ENCODE measurements around the gene TOMM34.
A peak's percentile ranks its signal among the peaks of the same experiment; 100 is the strongest.

Gene TOMM34

DNA sequence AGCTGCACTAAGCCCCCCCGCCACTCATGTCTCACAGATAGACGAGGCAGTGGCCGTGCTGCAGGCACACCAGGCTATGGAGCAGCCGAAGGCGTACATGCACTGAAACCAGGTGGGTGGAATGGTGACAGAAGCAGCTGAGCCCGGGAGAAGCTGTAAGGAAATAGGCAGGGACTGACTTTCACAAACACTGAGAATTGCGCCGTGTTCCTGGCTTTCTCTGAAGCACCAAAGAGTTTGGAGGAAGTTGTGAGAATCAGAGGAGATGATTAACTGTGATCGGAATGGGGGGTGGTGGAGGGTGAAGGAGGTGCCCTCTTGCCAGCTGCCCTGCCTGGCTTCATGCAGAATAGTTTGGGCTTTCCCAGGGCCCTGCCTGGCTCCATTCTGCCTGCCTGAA, 21.6 kb downstream of the TOMM34 start:
- no peak for DNase-seq
- H3K27ac Mint-ChIP-seq: peak overlapping the region; percentile 88
- no peaks in the 10 kb centered on the region for H3K27me3 Mint-ChIP-seq (ENCODE audit: low read depth, poor library complexity)
- H3K36me3 Mint-ChIP-seq (ENCODE audit: low read depth): peaks cover 26% of the 10 kb centered on the region
- no peak overlapping the region for H3K4me3 Mint-ChIP-seq
- peaks cover 16% of the 10 kb centered on the region for H3K4me1 Mint-ChIP-seq
- TF ChIP-seq, protein P1, sequence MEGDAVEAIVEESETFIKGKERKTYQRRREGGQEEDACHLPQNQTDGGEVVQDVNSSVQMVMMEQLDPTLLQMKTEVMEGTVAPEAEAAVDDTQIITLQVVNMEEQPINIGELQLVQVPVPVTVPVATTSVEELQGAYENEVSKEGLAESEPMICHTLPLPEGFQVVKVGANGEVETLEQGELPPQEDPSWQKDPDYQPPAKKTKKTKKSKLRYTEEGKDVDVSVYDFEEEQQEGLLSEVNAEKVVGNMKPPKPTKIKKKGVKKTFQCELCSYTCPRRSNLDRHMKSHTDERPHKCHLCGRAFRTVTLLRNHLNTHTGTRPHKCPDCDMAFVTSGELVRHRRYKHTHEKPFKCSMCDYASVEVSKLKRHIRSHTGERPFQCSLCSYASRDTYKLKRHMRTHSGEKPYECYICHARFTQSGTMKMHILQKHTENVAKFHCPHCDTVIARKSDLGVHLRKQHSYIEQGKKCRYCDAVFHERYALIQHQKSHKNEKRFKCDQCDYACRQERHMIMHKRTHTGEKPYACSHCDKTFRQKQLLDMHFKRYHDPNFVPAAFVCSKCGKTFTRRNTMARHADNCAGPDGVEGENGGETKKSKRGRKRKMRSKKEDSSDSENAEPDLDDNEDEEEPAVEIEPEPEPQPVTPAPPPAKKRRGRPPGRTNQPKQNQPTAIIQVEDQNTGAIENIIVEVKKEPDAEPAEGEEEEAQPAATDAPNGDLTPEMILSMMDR (IDR thresholded peaks at IDR 0.05): no peak
- no peaks in the 10 kb centered on the region for H3K9me3 Mint-ChIP-seq

DNA sequence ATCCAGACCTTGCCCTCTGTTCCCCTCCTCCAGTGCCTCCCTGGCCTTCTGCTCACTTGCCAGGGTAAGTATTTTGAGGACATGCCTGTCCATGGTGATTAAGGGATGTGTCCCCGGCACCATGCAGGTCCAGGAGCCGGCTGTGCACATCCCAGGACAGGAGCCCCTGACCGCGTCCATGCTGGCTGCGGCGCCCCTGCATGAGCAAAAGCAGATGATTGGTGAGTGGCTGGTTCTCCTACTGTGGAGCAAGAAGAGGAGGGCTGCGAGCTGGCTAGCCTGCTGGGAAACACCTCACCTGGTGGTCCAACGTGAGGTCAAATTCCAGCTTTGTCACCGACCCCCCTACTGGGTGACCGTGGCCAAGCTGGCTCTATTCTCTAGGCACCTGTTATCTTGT, 23.7 kb downstream of the TOMM34 start:
- TF ChIP-seq, protein P1 (IDR thresholded peaks at IDR 0.05): no peak
- no peak overlapping the region for H3K4me3 Mint-ChIP-seq
- H3K27ac Mint-ChIP-seq: peak overlapping the region; percentile 71
- H3K9me3 Mint-ChIP-seq: no peaks in the 10 kb centered on the region
- H3K4me1 Mint-ChIP-seq: no peaks in the 10 kb centered on the region
- H3K27me3 Mint-ChIP-seq (ENCODE audit: low read depth, poor library complexity): no peaks in the 10 kb centered on the region
- H3K36me3 Mint-ChIP-seq (ENCODE audit: low read depth): peaks cover 26% of the 10 kb centered on the region
- DNase-seq: no peak

DNA sequence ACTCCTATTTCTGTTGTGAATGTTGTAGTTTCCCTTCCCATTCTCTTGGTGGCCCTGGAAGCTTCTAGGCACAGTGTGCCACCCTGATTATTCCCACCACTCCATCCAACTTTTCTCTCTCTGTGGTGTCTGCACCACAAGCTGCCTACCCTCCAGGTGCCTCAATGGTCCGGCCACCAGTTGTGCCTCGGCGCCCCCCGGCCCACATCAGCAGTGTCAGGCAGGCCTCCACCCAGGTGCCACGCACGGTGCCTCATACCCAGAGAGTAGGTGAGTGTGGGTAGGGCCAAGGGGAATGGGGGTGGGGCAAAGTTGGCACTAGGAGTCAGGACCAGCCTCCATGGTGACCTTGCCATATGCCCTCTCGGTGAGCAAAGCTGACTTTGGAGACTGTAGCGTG, 27.3 kb downstream of the TOMM34 start:
- Mint-ChIP-seq H3K27ac (peak overlapping the region; percentile 14), H3K4me3 (no peak overlapping the region), H3K9me3 (no peaks in the 10 kb centered on the region), H3K4me1 (no peaks in the 10 kb centered on the region), H3K27me3 (ENCODE audit: low read depth, poor library complexity) (no peaks in the 10 kb centered on the region), H3K36me3 (ENCODE audit: low read depth) (peaks cover 25% of the 10 kb centered on the region)
- DNase-seq: no peak
- TF ChIP-seq, protein P1 (IDR thresholded peaks at IDR 0.05): no peak

DNA sequence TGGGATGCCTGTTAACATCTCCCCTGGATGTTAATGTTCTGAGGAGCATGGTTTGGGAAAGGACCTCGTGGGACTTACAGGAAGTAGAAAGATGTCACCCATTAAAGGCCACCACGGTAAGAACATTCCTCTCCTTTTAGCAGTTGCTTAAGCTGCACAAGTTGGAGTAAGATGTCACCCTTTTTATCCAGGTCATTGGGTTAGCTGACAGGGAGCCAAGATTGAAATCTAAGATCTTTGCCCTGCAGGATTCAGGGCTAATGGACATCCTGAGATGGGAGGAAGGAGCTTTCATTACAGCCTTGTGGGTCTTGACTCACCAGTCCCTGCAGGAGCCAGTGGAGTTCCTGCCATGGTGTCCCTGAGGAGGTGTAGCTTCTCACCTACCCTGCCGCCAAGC, 28.3 kb downstream of the TOMM34 start:
- H3K4me1 Mint-ChIP-seq: no peaks in the 10 kb centered on the region
- no peak overlapping the region for H3K4me3 Mint-ChIP-seq
- TF ChIP-seq, protein P1 (IDR thresholded peaks at IDR 0.05): no peak
- H3K27ac Mint-ChIP-seq: no peak overlapping the region
- H3K27me3 Mint-ChIP-seq (ENCODE audit: low read depth, poor library complexity): no peaks in the 10 kb centered on the region
- peaks cover 25% of the 10 kb centered on the region for H3K36me3 Mint-ChIP-seq (ENCODE audit: low read depth)
- DNase-seq: no peak
- no peaks in the 10 kb centered on the region for H3K9me3 Mint-ChIP-seq

DNA sequence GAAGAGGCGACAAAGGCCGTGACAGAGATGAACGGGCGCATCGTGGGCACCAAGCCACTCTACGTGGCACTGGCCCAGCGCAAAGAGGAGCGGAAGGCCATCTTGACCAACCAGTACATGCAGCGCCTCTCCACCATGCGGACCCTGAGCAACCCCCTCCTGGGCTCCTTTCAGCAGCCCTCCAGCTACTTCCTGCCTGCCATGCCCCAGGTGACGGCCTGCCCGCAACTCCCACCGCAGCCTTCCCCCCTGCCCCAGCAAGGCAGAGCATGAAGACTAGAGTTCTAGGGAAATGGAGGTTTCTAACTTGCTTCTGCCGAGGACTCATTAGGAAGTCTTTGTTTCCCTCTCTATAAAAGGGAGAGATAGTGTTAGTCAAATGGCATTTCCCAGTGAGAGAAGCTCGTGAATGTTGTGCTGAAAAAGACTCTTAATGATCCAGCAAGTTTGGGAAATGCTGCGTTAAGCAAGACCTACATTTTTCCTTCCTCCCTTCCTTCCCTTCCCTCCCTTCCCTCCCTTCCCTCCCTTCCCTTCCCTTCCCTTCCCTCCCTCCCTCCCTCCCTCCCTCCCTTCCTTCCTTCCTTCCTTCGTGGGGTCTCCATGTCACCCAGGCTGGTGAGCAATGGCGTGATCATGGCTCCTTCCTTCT, 29.6 kb downstream of the TOMM34 start:
- H3K27ac Mint-ChIP-seq: peak overlapping the region; percentile 54
- DNase-seq: no peak
- H3K4me1 Mint-ChIP-seq: no peaks in the 10 kb centered on the region
- TF ChIP-seq, protein P1 (IDR thresholded peaks at IDR 0.05): no peak
- H3K27me3 Mint-ChIP-seq (ENCODE audit: low read depth, poor library complexity): no peaks in the 10 kb centered on the region
- peaks cover 24% of the 10 kb centered on the region for H3K36me3 Mint-ChIP-seq (ENCODE audit: low read depth)
- H3K9me3 Mint-ChIP-seq: no peaks in the 10 kb centered on the region
- H3K4me3 Mint-ChIP-seq: no peak overlapping the region

DNA sequence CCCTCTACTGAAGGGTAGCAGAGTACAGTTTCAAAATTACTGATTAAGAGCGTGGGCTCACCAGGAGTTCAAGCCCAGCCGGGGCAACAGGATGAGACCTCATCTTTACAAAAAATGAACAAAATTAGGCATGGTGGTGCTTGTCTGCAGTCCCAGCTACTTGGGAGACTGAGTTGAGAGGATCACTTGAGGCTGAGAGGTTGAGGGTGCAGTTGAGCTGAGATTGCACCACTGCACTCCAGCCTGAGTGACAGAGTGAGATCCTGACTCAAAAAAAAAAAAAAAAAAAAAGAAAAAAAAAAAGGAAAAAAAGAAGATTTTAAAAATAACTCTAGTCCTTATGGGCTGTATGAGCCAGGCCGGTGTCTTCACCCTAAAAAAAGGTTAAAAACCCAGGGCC, 31.6 kb downstream of the TOMM34 start:
- no peak overlapping the region for H3K27ac Mint-ChIP-seq

More for the DNA sequence above, 31.6 kb downstream of the TOMM34 start:
- Mint-ChIP-seq H3K36me3 (ENCODE audit: low read depth) (peaks cover 28% of the 10 kb centered on the region), H3K4me1 (no peaks in the 10 kb centered on the region), H3K4me3 (no peak overlapping the region), H3K27me3 (ENCODE audit: low read depth, poor library complexity) (no peaks in the 10 kb centered on the region), H3K9me3 (no peaks in the 10 kb centered on the region)
- TF ChIP-seq, protein P1 (IDR thresholded peaks at IDR 0.05): no peak
- no peak for DNase-seq

Measured in nephron progenitor cell (in vitro differentiated cells).